GM12878 (cell line): ENCODE measurements around the gene IER5. TPM values are rescaled to one million over a fixed set of nuclear protein-coding genes. Genes with fewer than 3 reads are reported as not detected.

Experiments used
- ATAC-seq: fragments of 200-7000 bp; cut with Tn5 transposase; 3 replicates; pipeline ENCODE4 v1.9.1; 2020; ENCODE audit warnings: mild to moderate bottlenecking, moderate library complexity
- BruUV-seq: library from RNA; stranded (reverse); fragments of 400-500 nt; replicated peaks from 2 replicates; lab custom pipeline; 2021; lab: Mats Ljungman, UMichigan
- CTCF ChIA-PET: fragments of 300-600 bp; sonication (Branson Sonifier 250); formaldehyde crosslinking; extraction: SDS; loops from one replicate; lab custom pipeline; 2021; ENCODE audit warnings: inconsistent platforms; lab: Yijun Ruan, JAX
- POLR2A ChIA-PET: fragments of 350-600 bp; formaldehyde crosslinking; extraction: SDS; loops from one replicate; lab custom pipeline; 2021; ENCODE audit warnings: inconsistent platforms; lab: Charles Lee
- RAD21 ChIA-PET: fragments of 300-600 bp; sonication (Branson Sonifier 250); formaldehyde crosslinking; loops from one replicate; lab custom pipeline; 2023; ENCODE audit warnings: antibody characterized with exemption; ENCODE audit not compliant: unreplicated experiment; lab: Charles Lee
- SMC1A ChIA-PET: fragments of 300-600 bp; sonication (Branson Sonifier 250); formaldehyde crosslinking; loops from one replicate; lab custom pipeline; 2023; ENCODE audit not compliant: unreplicated experiment, uncharacterized antibody; lab: Charles Lee
- DNase-seq: peaks from one replicate; pipeline ENCODE4 v3.0.0-alpha.2; 2011; ENCODE audit warnings: low read depth, low spot score
- FAIRE-seq: peaks from 3 replicates; lab custom pipeline; 2011; peaks lifted over from hg19 to GRCh38; lab: Jason Lieb, UNC
- H2AFZ ChIP-seq: 2 replicates; pipeline ENCODE4 v1.6.0; 2011; ENCODE audit warnings: low read depth, low read length, control low read depth; ENCODE audit not compliant: control insufficient read depth
- H3K27ac ChIP-seq: 2 replicates; pipeline ENCODE4 v1.5.1; 2011; ENCODE audit warnings: control low read depth; ENCODE audit not compliant: control insufficient read depth, insufficient read depth
- H3K27me3 ChIP-seq, 2 experiments: replicated peaks in 1 of 2; 2 replicates each; pipeline versions ENCODE4 v1.6.0 to v1.6.1; 2011; ENCODE audit warnings: low read length in 1 of 2; ENCODE audit not compliant: control insufficient read depth in 2 of 2, insufficient read depth in 2 of 2
- H3K36me3 ChIP-seq, 2 experiments: 2 replicates each; pipeline ENCODE4 v1.5.1; 2011; ENCODE audit warnings: low read length in 1 of 2; ENCODE audit not compliant: control insufficient read depth in 2 of 2, insufficient read depth in 2 of 2
- H3K4me1 ChIP-seq: 2 replicates; pipeline ENCODE4 v1.6.1; 2011; ENCODE audit warnings: mild to moderate bottlenecking, low read length, moderate library complexity, mixed read lengths; ENCODE audit not compliant: control insufficient read depth, insufficient read depth
- H3K4me2 ChIP-seq: 2 replicates; pipeline ENCODE4 v1.6.0; 2011; ENCODE audit warnings: control low read depth; ENCODE audit not compliant: control insufficient read depth, insufficient read depth
- H3K4me3 ChIP-seq: fragments of 200-600 bp; sonication (generic); 2 replicates; pipeline ENCODE4 v1.5.1; 2016
- H3K79me2 ChIP-seq: 2 replicates; pipeline ENCODE4 v1.6.0; 2011; ENCODE audit warnings: low read length; ENCODE audit not compliant: control insufficient read depth, insufficient read depth
- H3K9ac ChIP-seq: 2 replicates; pipeline ENCODE4 v1.8.0; 2011; ENCODE audit warnings: low read length, control low read depth, mixed read lengths; ENCODE audit not compliant: control insufficient read depth, insufficient read depth
- H3K9me3 ChIP-seq: replicated peaks from 3 replicates; pipeline ENCODE4 v1.5.1; 2011; ENCODE audit warnings: mild to moderate bottlenecking, low read length; ENCODE audit not compliant: control insufficient read depth, insufficient read depth
- H4K20me1 ChIP-seq: 2 replicates; pipeline ENCODE4 v1.6.0; 2011; ENCODE audit not compliant: control insufficient read depth, insufficient read depth
- BHLHE40 ChIP-seq, 2 experiments: fragments of 450-650 bp in 1 of 2; IDR thresholded peaks; 2 replicates each; pipeline ENCODE4 v1.6.1; 2011 to 2017; ENCODE audit warnings: low read depth in 2 of 2, borderline replicate concordance in 1 of 2, improper control_type of control experiment in 1 of 2, low read length in 1 of 2, mild to moderate bottlenecking in 1 of 2
- CBX3 ChIP-seq: fragments of 200-600 bp; sonication (generic); IDR thresholded peaks from 2 replicates; pipeline ENCODE4 v1.6.1; 2016; ENCODE audit warnings: low read depth, borderline replicate concordance
- CHD1 ChIP-seq: IDR thresholded peaks from 2 replicates; pipeline ENCODE4 v1.6.1; 2012; ENCODE audit warnings: low read depth, low read length, improper control_type of control experiment
- EGR1 ChIP-seq, 2 experiments: IDR thresholded peaks; 1 replicate in 1 of 2; 2 replicates in 1 of 2; pipeline ENCODE4 v1.6.1; 2011 to 2012; ENCODE audit warnings: low read depth in 2 of 2, low read length in 2 of 2, borderline replicate concordance in 1 of 2, mild to moderate bottlenecking in 1 of 2, moderate library complexity in 1 of 2
- HDGF ChIP-seq: fragments of 450-650 bp; IDR thresholded peaks from 2 replicates; pipeline ENCODE4 v1.6.1; 2016; ENCODE audit warnings: antibody characterized with exemption
- IKZF2 ChIP-seq, 2 experiments: fragments of 450-650 bp; IDR thresholded peaks; 2 replicates each; pipeline ENCODE4 v1.6.1; 2017; ENCODE audit warnings: mild to moderate bottlenecking in 2 of 2, moderate library complexity in 2 of 2
- LARP7 ChIP-seq: fragments of 450-650 bp; IDR thresholded peaks from 2 replicates; pipeline ENCODE4 v1.6.1; 2017; ENCODE audit warnings: mild to moderate bottlenecking
- RELB ChIP-seq: fragments of 450-650 bp; IDR thresholded peaks from 2 replicates; pipeline ENCODE4 v1.6.1; 2017; ENCODE audit warnings: low read depth, mild to moderate bottlenecking, moderate library complexity
- YBX1 ChIP-seq: fragments of 450-650 bp; IDR thresholded peaks from 2 replicates; pipeline ENCODE4 v1.6.1; 2016; ENCODE audit warnings: antibody characterized with exemption
- WGBS: methylation state at CpG from one replicate; pipeline ENCODE4 v1.1.6; 2016; ENCODE audit warnings: low lambda C conversion rate; ENCODE audit not compliant: insufficient replicate concordance, insufficient coverage; ENCODE audit errors: missing lambda C conversion rate; 5-methylcytosine and 5-hydroxymethylcytosine counted together
- in situ Hi-C: fragments of 300-500 bp; cut with MboI; formaldehyde crosslinking; loops from 9 replicates; pipeline ENCODE4 v1.14.3; 2018; ENCODE audit warnings: mixed read lengths
- intact Hi-C: fragments of 100-400 bp; cut with micrococcal nuclease; formaldehyde crosslinking; loops from one replicate; pipeline ENCODE4 v1.14.2; 2022; ENCODE audit not compliant: unreplicated experiment
- polyA plus RNA-seq, 11 experiments: library from polyadenylated mRNA; depleted of rRNA in 4 of 11; unstranded in 6 of 11; stranded (reverse) in 5 of 11; fragments of >200 nt; fragmentation: Nextera tagmentation in 4 of 11; fragmentation: Illumina TruSeq in 1 of 11; extraction: Ambion mirVana in 4 of 11; extraction: Trizol in 1 of 11; gene quantifications; 1 replicate in 1 of 11; 2 replicates in 10 of 11; pipeline versions ENCODE4 v1.2.1 to v1.2.3, GENCODE V29; 2011 to 2016; ENCODE audit warnings: inconsistent platforms in 2 of 11, missing spikeins in 2 of 11, low read depth in 1 of 11
- total RNA-seq, 4 experiments: library from RNA; depleted of rRNA in 3 of 4; stranded (reverse); fragments of >200 nt in 3 of 4; fragmentation: Illumina TruSeq in 1 of 4; extraction: Trizol in 1 of 4; gene quantifications; 2 replicates each; pipeline versions ENCODE4 v1.2.1 to v1.2.3, GENCODE V29; 2013 to 2021

The IER5 gene
- total and polyA plus RNA-seq, 10 of the 15 experiments (the other 5 are each of a cell fraction or from before 2014, with no cell fraction given), result 4.3 to 75.2 (median 30.5) TPM

- in situ Hi-C loops, result no loop called here
- WGBS, result 2% methylated on average over 28 of the region's 28 CpGs
- Histone ChIP-seq H4K20me1 (no peaks in the 10 kb centered on the region), H3K4me3 (peak overlapping the region; percentile 94), H2AFZ (peak overlapping the region; percentile 46), H3K27ac (peak overlapping the region; percentile 70), H3K9me3 (no peaks in the 10 kb centered on the region), H3K79me2 (peaks cover 3% of the 10 kb centered on the region), H3K4me2 (peak overlapping the region; percentile 83), H3K4me1 (peaks cover 50% of the 10 kb centered on the region), H3K36me3 (no peaks in the 10 kb centered on the region), H3K9ac (peak overlapping the region; percentile 77), H3K27me3 (no peaks in the 10 kb centered on the region)
- intact Hi-C loops, result no loop called here
- TF ChIP-seq CHD1, result 0 out of 2 replicates have a peak, but pooled peaks have one; percentile 20
- TF ChIP-seq CBX3, result no peak
- peak; percentile 74; the same call in 1 of the 2 replicates for TF ChIP-seq HDGF
- no peak for TF ChIP-seq YBX1
- peak in 1 of 2 experiments; percentile 29; a peak in 1 of 4 replicates for TF ChIP-seq IKZF2 (IDR thresholded peaks at IDR 0.05)
- 0 out of 3 replicates have a peak, but pooled peaks of 1 of the 2 experiments have one; percentile 18 for TF ChIP-seq EGR1 (IDR thresholded peaks at IDR 0.05; ENCODE audit: borderline replicate concordance in 1 of 2, low read depth in 2 of 2, low read length in 2 of 2)
- TF ChIP-seq BHLHE40 (IDR thresholded peaks at IDR 0.05; ENCODE audit: borderline replicate concordance in 1 of 2, low read depth in 2 of 2, low read length in 1 of 2), result 0 out of 4 replicates have a peak, but pooled peaks of 1 of the 2 experiments have one; percentile 49
- TF ChIP-seq RELB, result no peak; the same call in 1 of the 2 replicates
- TF ChIP-seq LARP7, result peak; percentile 49; the same call in 1 of the 2 replicates
- SMC1A ChIA-PET, result interaction anchor here (0.8 to 39.2 kb wide), 5 partner anchors 8 to 36 kb away, joined by 4 to 1399 read pairs (median 15); no protein-coding TSS in a partner anchor
- CTCF ChIA-PET, result interaction anchor here (1.1 to 38.4 kb wide), 6 partner anchors 8 to 36 kb away, joined by 3 to 1067 read pairs (median 10); no protein-coding TSS in a partner anchor
- RAD21 ChIA-PET, result interaction anchor here (0.6 to 26.9 kb wide), 18 partner anchors 8 to 1923 kb away, joined by 3 to 966 read pairs (median 6); partner anchors contain the start of gene MR1
- TSS peak; percentile 75 for BruUV-seq
- no peak for FAIRE-seq
- ATAC-seq, result no peak
- no peak for DNase-seq
- POLR2A ChIA-PET, result interaction anchor here (1.1 to 16.3 kb wide), 11 partner anchors 8 to 68 kb away, joined by 3 to 256 read pairs (median 11); partner anchors contain the start of gene IER5
These were observed 16.3 kb downstream of the IER5 start for GRCh38 chr1:181104790-181105133.
